H1 (cell line): ENCODE data around the gene ARHGEF6. TPM values are rescaled to one million over a fixed set of nuclear protein-coding genes. Genes with fewer than 3 reads are reported as not detected.

ENCODE experiments used
- CTCF ChIA-PET: fragments of 300-600 bp; sonication (Branson Sonifier 250); formaldehyde crosslinking; loops from one replicate; lab custom pipeline; 2021; ENCODE audit not compliant: partially characterized antibody; lab: Charles Lee
- POLR2A ChIA-PET: fragments of 300-600 bp; sonication (Branson Sonifier 250); formaldehyde crosslinking; loops from one replicate; lab custom pipeline; 2021; ENCODE audit warnings: inconsistent platforms; ENCODE audit not compliant: partially characterized antibody; lab: Charles Lee
- DNase-seq, 2 experiments: peaks; one replicate each; pipeline versions ENCODE4 v3.0.0 to v3.0.0-alpha.2; 2010 to 2022; ENCODE audit warnings: low spot score in 2 of 2, low read depth in 1 of 2, mixed read lengths in 1 of 2
- FAIRE-seq: peaks from 2 replicates; lab custom pipeline; 2011; peaks lifted over from hg19 to GRCh38; lab: Jason Lieb, UNC
- H2AFZ ChIP-seq: 2 replicates; pipeline ENCODE4 v1.8.1; 2012; ENCODE audit warnings: low read length, inconsistent platforms
- H2AK5ac ChIP-seq: 2 replicates; pipeline ENCODE4 v1.6.1; 2013; ENCODE audit warnings: low read depth, low read length
- H2BK120ac ChIP-seq: replicated peaks from 2 replicates; pipeline ENCODE3; 2013; ENCODE audit warnings: low read depth, low read length, inconsistent platforms
- H2BK12ac ChIP-seq: 2 replicates; pipeline ENCODE4 v1.6.1; 2013; ENCODE audit warnings: low read depth, low read length
- H2BK15ac ChIP-seq: 2 replicates; pipeline ENCODE4 v1.6.1; 2013; ENCODE audit warnings: low read length
- H2BK20ac ChIP-seq: 2 replicates; pipeline ENCODE4 v1.6.1; 2013; ENCODE audit warnings: low read length
- H2BK5ac ChIP-seq: 2 replicates; pipeline ENCODE4 v1.6.1; 2013; ENCODE audit warnings: low read depth, low read length
- H3K14ac ChIP-seq: 2 replicates; pipeline ENCODE4 v1.6.1; 2013; ENCODE audit warnings: inconsistent platforms; ENCODE audit not compliant: insufficient read length
- H3K18ac ChIP-seq: 2 replicates; pipeline ENCODE4 v1.6.1; 2013; ENCODE audit warnings: low read length; ENCODE audit errors: extremely low read depth
- H3K23ac ChIP-seq: 2 replicates; pipeline ENCODE4 v1.6.1; 2013; ENCODE audit warnings: inconsistent platforms; ENCODE audit not compliant: insufficient read length
- H3K23me2 ChIP-seq: 2 replicates; pipeline ENCODE4 v1.6.1; 2013; ENCODE audit warnings: low read depth, low read length
- H3K27ac ChIP-seq: 2 replicates; pipeline ENCODE4 v1.6.1; 2011; ENCODE audit warnings: low read depth, low read length, inconsistent platforms
- H3K27me3 ChIP-seq, 4 experiments: replicated peaks in 1 of 4; 1 replicate in 1 of 4; 2 replicates in 3 of 4; pipeline versions ENCODE4 v1.6.1 to v1.8.1; 2011 to 2013; ENCODE audit warnings: low read length in 3 of 4, mild to moderate bottlenecking in 3 of 4, inconsistent platforms in 2 of 4, mixed read lengths in 2 of 4, moderate library complexity in 1 of 4; ENCODE audit not compliant: control insufficient read depth in 3 of 4, insufficient read depth in 3 of 4; ENCODE audit errors: extremely low read depth in 1 of 4
- H3K36me3 ChIP-seq, 4 experiments: 2 replicates each; pipeline versions ENCODE4 v1.6.1 to v1.8.1; 2011 to 2013; ENCODE audit warnings: mild to moderate bottlenecking in 4 of 4, low read length in 3 of 4, moderate library complexity in 2 of 4, control low read depth in 1 of 4, inconsistent platforms in 1 of 4; ENCODE audit not compliant: insufficient read depth in 4 of 4, control insufficient read depth in 2 of 4
- H3K4ac ChIP-seq: replicated peaks from 2 replicates; pipeline ENCODE3; 2013; ENCODE audit warnings: low read length, low read depth, mixed read lengths, inconsistent platforms; ENCODE audit not compliant: insufficient read length
- H3K4me1 ChIP-seq, 4 experiments: replicated peaks in 1 of 4; 1 replicate in 1 of 4; 2 replicates in 3 of 4; pipeline versions ENCODE4 v1.6.1 to v1.8.1; 2011 to 2013; ENCODE audit warnings: low read length in 3 of 4, inconsistent platforms in 2 of 4, mixed read lengths in 1 of 4; ENCODE audit not compliant: insufficient read depth in 4 of 4, control insufficient read depth in 3 of 4
- H3K4me2 ChIP-seq, 2 experiments: 2 replicates each; pipeline versions ENCODE4 v1.6.1 to v1.8.1; 2011 to 2013; ENCODE audit warnings: low read depth in 2 of 2, low read length in 2 of 2, control low read depth in 1 of 2, inconsistent platforms in 1 of 2, mild to moderate bottlenecking in 1 of 2; ENCODE audit not compliant: insufficient read depth in 1 of 2
- H3K4me3 ChIP-seq, 4 experiments: fragments of 200-600, 300-600 bp in 1 of 4; sonication (generic), shearing (Covaris generic), sonication (Bioruptor Twin) in 1 of 4; 2 replicates each; pipeline versions ENCODE4 v1.5.1 to v1.8.1; 2011 to 2016; ENCODE audit warnings: low read length in 4 of 4, low read depth in 3 of 4, control low read depth in 2 of 4, inconsistent platforms in 2 of 4, mild to moderate bottlenecking in 2 of 4, mixed read lengths in 1 of 4, moderate library complexity in 1 of 4; ENCODE audit not compliant: insufficient read depth in 2 of 4; ENCODE audit errors: extremely low read depth in 1 of 4
- H3K56ac ChIP-seq: replicated peaks from 2 replicates; pipeline ENCODE3; 2013; ENCODE audit warnings: low read depth, mild to moderate bottlenecking, mixed read lengths, low read length, inconsistent platforms; ENCODE audit not compliant: insufficient read length
- H3K79me1 ChIP-seq: 2 replicates; pipeline ENCODE4 v1.6.1; 2013; ENCODE audit warnings: low read depth, low read length, control low read depth
- H3K79me2 ChIP-seq, 2 experiments: 2 replicates each; pipeline versions ENCODE4 v1.6.1 to v1.8.1; 2012 to 2013; ENCODE audit warnings: low read length in 2 of 2, mild to moderate bottlenecking in 2 of 2, inconsistent platforms in 1 of 2; ENCODE audit not compliant: insufficient read depth in 2 of 2, control insufficient read depth in 1 of 2
- H3K9ac ChIP-seq, 4 experiments: replicated peaks in 1 of 4; 1 replicate in 1 of 4; 2 replicates in 3 of 4; pipeline versions ENCODE4 v1.6.1 to v1.8.1; 2011 to 2013; ENCODE audit warnings: low read depth in 3 of 4, low read length in 3 of 4, control low read depth in 2 of 4, mild to moderate bottlenecking in 2 of 4, moderate library complexity in 2 of 4, inconsistent platforms in 1 of 4; ENCODE audit errors: extremely low read depth in 1 of 4
- H3K9me3 ChIP-seq, 2 experiments: 2 replicates each; pipeline versions ENCODE4 v1.6.1 to v1.8.1; 2012 to 2013; ENCODE audit warnings: mild to moderate bottlenecking in 2 of 2, moderate library complexity in 2 of 2, control low read depth in 1 of 2, inconsistent platforms in 1 of 2, low read depth in 1 of 2, low read length in 1 of 2, mixed read lengths in 1 of 2; ENCODE audit not compliant: insufficient read depth in 2 of 2
- H4K20me1 ChIP-seq, 2 experiments: replicated peaks in 1 of 2; 2 replicates each; pipeline versions ENCODE3 to v1.8.1; 2011 to 2013; ENCODE audit warnings: inconsistent platforms in 2 of 2, low read length in 2 of 2, mild to moderate bottlenecking in 1 of 2; ENCODE audit not compliant: insufficient read depth in 2 of 2, control insufficient read depth in 1 of 2
- H4K5ac ChIP-seq: 2 replicates; pipeline ENCODE4 v1.6.1; 2013; ENCODE audit warnings: low read length, low read depth, mixed read lengths, inconsistent platforms; ENCODE audit not compliant: insufficient read length
- H4K8ac ChIP-seq: 2 replicates; pipeline ENCODE4 v1.8.0; 2013; ENCODE audit warnings: mild to moderate bottlenecking, moderate library complexity, low read length, inconsistent platforms; ENCODE audit not compliant: insufficient read depth; ENCODE audit errors: extremely low read depth
- H4K91ac ChIP-seq: replicated peaks from 2 replicates; pipeline ENCODE3; 2013; ENCODE audit warnings: low read length, mixed read lengths, inconsistent platforms; ENCODE audit not compliant: insufficient read length
- ASH2L ChIP-seq: fragments of 200-600, 300-600 bp; sonication (generic); IDR thresholded peaks from one replicate; pipeline ENCODE4 v1.7.1; 2017; ENCODE audit warnings: low read length
- BACH1 ChIP-seq: IDR thresholded peaks from 2 replicates; pipeline ENCODE4 v1.6.1; 2012; ENCODE audit warnings: low read length, improper control_type of control experiment
- CEBPB ChIP-seq: IDR thresholded peaks from 2 replicates; pipeline ENCODE4 v1.6.1; 2012; ENCODE audit warnings: low read depth, low read length
- EGR1 ChIP-seq: IDR thresholded peaks from 2 replicates; pipeline ENCODE4 v1.6.1; 2011; ENCODE audit warnings: low read depth, low read length, borderline replicate concordance
- FOSL1 ChIP-seq: IDR thresholded peaks from 2 replicates; pipeline ENCODE4 v1.6.1; 2011; ENCODE audit warnings: mild to moderate bottlenecking, low read depth, low read length, moderate library complexity; ENCODE audit not compliant: insufficient read depth
- GTF2F1 ChIP-seq: IDR thresholded peaks from 2 replicates; pipeline ENCODE4 v1.6.1; 2012; ENCODE audit warnings: low read depth, low read length, improper control_type of control experiment, borderline replicate concordance
- MAX ChIP-seq: IDR thresholded peaks from 2 replicates; pipeline ENCODE4 v1.6.1; 2012; ENCODE audit warnings: inconsistent platforms
- POU5F1 ChIP-seq: IDR thresholded peaks from 2 replicates; pipeline ENCODE4 v1.6.1; 2011; ENCODE audit warnings: low read depth, mild to moderate bottlenecking, low read length, moderate library complexity
- RFX5 ChIP-seq: IDR thresholded peaks from 2 replicates; pipeline ENCODE4 v1.6.1; 2011; ENCODE audit warnings: low read depth, low read length, improper control_type of control experiment, borderline replicate concordance
- SIRT6 ChIP-seq: IDR thresholded peaks from one replicate; pipeline ENCODE4 v1.7.1; 2012; ENCODE audit warnings: low read length, inconsistent platforms
- SP2 ChIP-seq: IDR thresholded peaks from 2 replicates; pipeline ENCODE4 v1.6.1; 2012; ENCODE audit warnings: mild to moderate bottlenecking, low read length, inconsistent platforms
- WGBS, 2 experiments: shearing (Covaris generic) in 1 of 2; methylation state at CpG; one replicate each; pipeline versions ENCODE4 v1.1.6 to v1.1.7; 2013 to 2015; ENCODE audit warnings: low lambda C conversion rate in 2 of 2, mixed read lengths in 2 of 2, inconsistent platforms in 1 of 2, low coverage in 1 of 2, missing lambda C conversion rate in 1 of 2; ENCODE audit not compliant: insufficient replicate concordance in 2 of 2, insufficient coverage in 1 of 2, insufficient read length in 1 of 2; ENCODE audit errors: extremely low coverage in 1 of 2, missing lambda C conversion rate in 1 of 2; 5-methylcytosine and 5-hydroxymethylcytosine counted together
- polyA plus RNA-seq, 7 experiments: library from polyadenylated mRNA; depleted of rRNA in 3 of 7; stranded (reverse) in 5 of 7; unstranded in 2 of 7; fragments of >200 nt in 5 of 7; fragments of 200-250 nt in 2 of 7; gene quantifications; 1 replicate in 5 of 7; 2 replicates in 1 of 7; 4 replicates in 1 of 7; pipeline versions ENCODE4 v1.2.1 to v1.2.3, GENCODE V29; 2011 to 2013; ENCODE audit warnings: missing spikeins in 2 of 7, mixed read lengths in 2 of 7
- total RNA-seq: library from RNA; stranded (reverse); fragmentation: NEBNext Ultra II Directional; extraction: Animal tissue kit (Norgen Biotek cat#: 25700); gene quantifications from 2 replicates; pipeline ENCODE4 v1.2.1, GENCODE V29; 2021

Gene ARHGEF6
- total and polyA plus RNA-seq, 2 of the 8 experiments (the other 6 are each of a cell fraction or from before 2014, with no cell fraction given), result 3.6 to 3.7 TPM

- Histone ChIP-seq H3K9me3 (no peaks in the 10 kb centered on the region), H3K14ac (no peak overlapping the region), H4K20me1 (no peaks in the 10 kb centered on the region), H2BK15ac (no peak overlapping the region), H3K56ac (no peak overlapping the region), H3K79me2 (no peaks in the 10 kb centered on the region), H3K9ac (no peak overlapping the region), H2AK5ac (no peak overlapping the region), H3K4me2 (no peak overlapping the region), H4K91ac (no peak overlapping the region), H3K23ac (no peak overlapping the region), H3K27ac (no peak overlapping the region), H3K4me3 (no peak overlapping the region), H3K4ac (no peak overlapping the region), H2BK20ac (no peak overlapping the region), H2BK12ac (no peak overlapping the region), H2AFZ (no peak overlapping the region), H4K5ac (no peak overlapping the region), H3K36me3 (no peaks in the 10 kb centered on the region), H2BK5ac (no peak overlapping the region), H3K4me1 (no peaks in the 10 kb centered on the region), H3K27me3 (no peaks in the 10 kb centered on the region), H4K8ac (no peak overlapping the region), H3K18ac (no peak overlapping the region), H3K23me2 (no peaks in the 10 kb centered on the region), H2BK120ac (no peak overlapping the region), H3K79me1 (no peaks in the 10 kb centered on the region)
- 94% methylated on average over 2 of the region's 2 CpGs; no CpG with 5 or more reads in 1 of the 2 experiments for WGBS, 2 experiments
- FAIRE-seq (no peak), DNase-seq (no peak)
- ChIA-PET CTCF (no interaction called here), POLR2A (no interaction called here)
- no peak for TF ChIP-seq FOSL1
- TF ChIP-seq CEBPB, result no peak
- TF ChIP-seq POU5F1, result no peak
- TF ChIP-seq BACH1, result no peak
- TF ChIP-seq RFX5, result no peak
- no peak for TF ChIP-seq EGR1
- TF ChIP-seq ASH2L, result no peak
- no peak for TF ChIP-seq SP2
- no peak for TF ChIP-seq MAX
- no peak for TF ChIP-seq GTF2F1
- no peak for TF ChIP-seq SIRT6
Observed at GRCh38 chrX:136825771-136826170, 45.0 kb upstream of the ARHGEF6 start.
